WERI-Rb-1 (cell line): ENCODE data around the gene CASP1.

Experiments
- DNase-seq: peaks from one replicate; pipeline ENCODE4 v3.0.0-alpha.2; 2020
- H3K27ac ChIP-seq: fragments of 250-450 bp; sonication (Bioruptor Pico); 2 replicates; pipeline ENCODE4 v1.5.1; 2020; ENCODE audit warnings: mild to moderate bottlenecking, moderate library complexity
- H3K27me3 ChIP-seq: fragments of 250-450 bp; sonication (Bioruptor Pico); 2 replicates; pipeline ENCODE4 v1.5.1; 2021; ENCODE audit warnings: mild to moderate bottlenecking, low read depth, moderate library complexity; ENCODE audit not compliant: insufficient read depth, severe bottlenecking
- H3K36me3 ChIP-seq: fragments of 250-450 bp; sonication (Bioruptor Pico); 2 replicates; pipeline ENCODE4 v1.5.1; 2020; ENCODE audit warnings: mild to moderate bottlenecking, moderate library complexity
- H3K4me3 ChIP-seq: 2 replicates; pipeline ENCODE4 v1.5.1; 2011; ENCODE audit warnings: low read depth, mild to moderate bottlenecking, control low read depth, low read length
- H3K9me3 ChIP-seq: fragments of 250-450 bp; sonication (Bioruptor Pico); 2 replicates; pipeline ENCODE4 v1.5.1; 2021; ENCODE audit warnings: mild to moderate bottlenecking, moderate library complexity; ENCODE audit not compliant: severe bottlenecking
- CTCF ChIP-seq: IDR thresholded peaks from 2 replicates; pipeline ENCODE4 v1.5.1; 2011; ENCODE audit warnings: low read depth, mild to moderate bottlenecking, control low read depth, inconsistent platforms, low read length

The CASP1 gene

GRCh38 chr11:105056446-105056845 lies 21.5 kb upstream of the CASP1 start:
- Histone ChIP-seq H3K9me3 (no peaks in the 10 kb centered on the region), H3K27ac (no peak overlapping the region), H3K27me3 (no peaks in the 10 kb centered on the region), H3K36me3 (no peaks in the 10 kb centered on the region), H3K4me3 (no peak overlapping the region)
- no peak for TF ChIP-seq CTCF
- DNase-seq, result no peak

GRCh38 chr11:105054723-105055493 lies 20.0 kb upstream of the CASP1 start:
- no peak overlapping the region for H3K4me3 ChIP-seq
- no peak overlapping the region for H3K27ac ChIP-seq
- no peaks in the 10 kb centered on the region for H3K27me3 ChIP-seq
- H3K9me3 ChIP-seq, result no peaks in the 10 kb centered on the region
- no peak for DNase-seq
- no peaks in the 10 kb centered on the region for H3K36me3 ChIP-seq
- TF ChIP-seq CTCF, result no peak

- no peak for TF ChIP-seq CTCF
- Histone ChIP-seq H3K27me3 (no peaks in the 10 kb centered on the region), H3K36me3 (no peaks in the 10 kb centered on the region), H3K27ac (no peak overlapping the region), H3K9me3 (no peaks in the 10 kb centered on the region), H3K4me3 (no peak overlapping the region)
- no peak for DNase-seq
Measured at GRCh38 chr11:105052487-105052886, 17.5 kb upstream of the CASP1 start.

- H3K36me3 ChIP-seq, result no peaks in the 10 kb centered on the region
- DNase-seq, result no peak
- H3K4me3 ChIP-seq, result no peak overlapping the region
- H3K27me3 ChIP-seq, result no peaks in the 10 kb centered on the region
- no peak for TF ChIP-seq CTCF
- no peak overlapping the region for H3K27ac ChIP-seq
- H3K9me3 ChIP-seq, result no peaks in the 10 kb centered on the region
Measured at GRCh38 chr11:105051559-105051958, 16.6 kb upstream of the CASP1 start.

GRCh38 chr11:105049481-105049880 lies 14.5 kb upstream of the CASP1 start:
- no peak overlapping the region for H3K4me3 ChIP-seq
- H3K27ac ChIP-seq, result no peak overlapping the region

More at GRCh38 chr11:105049481-105049880, 14.5 kb upstream of the CASP1 start:
- no peaks in the 10 kb centered on the region for H3K36me3 ChIP-seq
- DNase-seq, result no peak
- no peaks in the 10 kb centered on the region for H3K27me3 ChIP-seq
- TF ChIP-seq CTCF, result no peak
- no peaks in the 10 kb centered on the region for H3K9me3 ChIP-seq
